Measurements from ENCODE around the gene CHKA.

CHKA gene

DNA sequence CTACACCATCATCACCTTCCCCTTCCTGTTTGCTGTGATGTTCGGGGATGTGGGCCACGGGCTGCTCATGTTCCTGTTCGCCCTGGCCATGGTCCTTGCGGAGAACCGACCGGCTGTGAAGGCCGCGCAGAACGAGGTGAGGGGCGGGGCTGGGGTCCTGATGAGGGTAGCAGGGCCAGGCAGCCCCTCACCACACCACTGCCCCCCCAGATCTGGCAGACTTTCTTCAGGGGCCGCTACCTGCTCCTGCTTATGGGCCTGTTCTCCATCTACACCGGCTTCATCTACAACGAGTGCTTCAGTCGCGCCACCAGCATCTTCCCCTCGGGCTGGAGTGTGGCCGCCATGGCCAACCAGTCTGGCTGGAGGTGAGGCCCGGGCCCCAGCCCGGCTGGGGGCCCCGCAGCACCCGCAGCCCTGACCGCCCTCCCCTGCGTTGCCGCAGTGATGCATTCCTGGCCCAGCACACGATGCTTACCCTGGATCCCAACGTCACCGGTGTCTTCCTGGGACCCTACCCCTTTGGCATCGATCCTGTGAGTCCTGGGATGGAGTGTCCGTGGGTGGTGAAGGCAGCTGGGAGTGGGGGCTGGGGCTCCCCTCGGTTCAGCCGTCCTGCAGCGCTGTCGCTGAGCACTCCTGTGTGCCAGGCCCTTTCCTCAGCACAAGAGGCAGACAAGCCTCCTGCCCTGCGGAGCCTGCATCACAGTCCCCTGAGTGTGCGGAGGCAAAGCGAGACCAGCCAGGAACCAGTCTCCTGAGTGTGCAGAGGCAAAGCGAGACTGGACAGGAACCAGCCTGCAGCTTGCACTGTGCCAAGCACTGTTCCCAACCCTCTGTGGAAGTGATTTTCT lies 73.5 kb downstream of the CHKA start:
- no peak for DNase-seq (ENCODE audit: low read depth in 2 of 3, low spot score in 2 of 3)

DNA sequence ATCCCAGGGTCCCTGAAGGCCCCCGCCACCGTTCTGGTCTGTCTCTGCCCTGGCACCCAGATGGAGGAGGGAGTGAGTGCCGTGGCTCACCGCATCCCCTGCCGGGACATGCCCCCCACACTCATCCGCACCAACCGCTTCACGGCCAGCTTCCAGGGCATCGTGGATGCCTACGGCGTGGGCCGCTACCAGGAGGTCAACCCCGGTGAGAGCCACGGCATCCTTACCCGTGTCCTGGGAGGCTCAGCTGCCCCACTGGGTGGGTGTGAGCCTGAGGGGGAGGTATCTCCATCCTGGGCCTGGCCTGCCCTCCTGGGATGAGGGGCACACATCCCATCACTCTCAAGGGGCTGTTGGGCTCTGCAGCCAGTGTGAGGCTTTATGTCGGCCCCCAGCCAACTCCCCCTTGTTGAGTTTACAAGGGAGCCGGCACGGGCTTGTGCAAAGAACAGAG lies 76.3 kb downstream of the CHKA start:
- no peak for DNase-seq (ENCODE audit: low read depth in 2 of 3, low spot score in 2 of 3)

DNA sequence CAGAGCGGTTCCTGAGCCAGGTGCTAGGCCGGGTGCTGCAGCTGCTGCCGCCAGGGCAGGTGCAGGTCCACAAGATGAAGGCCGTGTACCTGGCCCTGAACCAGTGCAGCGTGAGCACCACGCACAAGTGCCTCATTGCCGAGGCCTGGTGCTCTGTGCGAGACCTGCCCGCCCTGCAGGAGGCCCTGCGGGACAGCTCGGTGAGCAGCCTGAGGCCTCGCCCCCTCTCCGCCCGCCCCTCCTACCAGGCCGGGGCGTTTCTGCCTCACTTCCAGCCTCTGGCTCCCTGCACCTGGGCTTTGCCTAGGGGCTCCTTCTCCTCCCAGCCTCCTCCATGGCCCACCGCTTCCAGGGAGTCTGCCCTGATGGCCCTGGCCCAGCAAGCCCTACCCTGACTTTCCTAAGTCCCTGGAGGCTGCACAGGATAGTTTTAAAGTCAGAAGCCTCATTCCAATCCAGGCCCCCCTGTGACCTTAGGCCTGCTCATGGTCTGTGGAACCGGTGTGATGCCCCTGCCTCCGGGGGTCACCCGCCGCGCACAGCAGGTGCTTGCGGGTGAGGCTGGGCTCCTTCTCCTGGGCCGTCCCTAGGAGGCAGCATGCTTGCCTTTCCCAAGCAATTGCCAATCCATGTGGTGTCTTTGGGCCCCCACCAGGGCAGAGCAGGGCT lies 76.9 kb downstream of the CHKA start:
- no peak for DNase-seq (ENCODE audit: low read depth in 2 of 3, low spot score in 2 of 3)

DNA sequence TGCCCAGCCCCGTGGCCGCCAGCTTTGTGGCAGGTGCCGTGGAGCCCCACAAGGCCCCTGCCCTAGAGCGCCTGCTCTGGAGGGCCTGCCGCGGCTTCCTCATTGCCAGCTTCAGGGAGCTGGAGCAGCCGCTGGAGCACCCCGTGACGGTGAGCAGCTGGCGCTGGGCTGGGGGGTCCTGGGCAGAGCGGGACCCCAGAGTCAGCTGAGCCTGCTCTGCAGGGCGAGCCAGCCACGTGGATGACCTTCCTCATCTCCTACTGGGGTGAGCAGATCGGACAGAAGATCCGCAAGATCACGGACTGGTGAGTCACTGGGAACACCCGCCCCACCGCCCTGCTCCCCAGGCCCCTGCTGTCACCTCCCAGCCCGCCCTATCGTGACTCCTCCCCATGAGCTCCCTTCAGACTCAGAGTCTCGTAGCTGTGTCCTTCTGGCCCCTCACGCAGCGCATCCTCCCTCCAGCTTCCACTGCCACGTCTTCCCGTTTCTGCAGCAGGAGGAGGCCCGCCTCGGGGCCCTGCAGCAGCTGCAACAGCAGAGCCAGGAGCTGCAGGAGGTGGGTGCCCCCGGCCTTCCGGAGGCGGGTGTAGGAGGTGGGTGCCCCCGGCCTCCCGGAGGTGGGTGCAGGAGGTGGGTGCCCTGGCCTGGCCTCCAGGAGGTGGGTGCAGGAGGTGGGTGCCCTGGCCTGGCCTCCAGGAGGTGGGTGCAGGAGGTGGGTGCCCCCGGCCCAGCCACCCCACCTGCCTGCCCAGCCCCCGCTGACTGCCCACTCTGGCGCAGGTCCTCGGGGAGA lies 77.6 kb downstream of the CHKA start:
- DNase-seq (ENCODE audit: low read depth in 2 of 3, low spot score in 2 of 3), result no peak

DNA sequence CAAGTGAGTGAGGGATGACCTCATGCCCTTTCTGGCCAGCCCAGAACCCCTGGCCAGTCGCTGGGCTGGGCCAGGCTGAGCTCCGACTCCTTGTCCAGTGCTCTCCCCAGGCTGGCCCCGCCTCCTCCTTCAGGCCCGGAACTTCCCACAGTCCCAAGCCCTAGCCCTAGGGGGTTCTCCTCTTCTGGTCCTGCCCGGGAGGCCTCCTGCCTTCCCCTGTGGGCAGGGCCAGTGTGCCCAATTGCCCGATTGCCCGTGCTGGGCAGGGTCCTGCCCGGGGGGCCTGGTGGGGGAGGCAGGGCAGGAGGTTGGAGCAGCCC lies 78.2 kb downstream of the CHKA start:
- DNase-seq (ENCODE audit: low read depth in 2 of 3, low spot score in 2 of 3), result no peak

DNA sequence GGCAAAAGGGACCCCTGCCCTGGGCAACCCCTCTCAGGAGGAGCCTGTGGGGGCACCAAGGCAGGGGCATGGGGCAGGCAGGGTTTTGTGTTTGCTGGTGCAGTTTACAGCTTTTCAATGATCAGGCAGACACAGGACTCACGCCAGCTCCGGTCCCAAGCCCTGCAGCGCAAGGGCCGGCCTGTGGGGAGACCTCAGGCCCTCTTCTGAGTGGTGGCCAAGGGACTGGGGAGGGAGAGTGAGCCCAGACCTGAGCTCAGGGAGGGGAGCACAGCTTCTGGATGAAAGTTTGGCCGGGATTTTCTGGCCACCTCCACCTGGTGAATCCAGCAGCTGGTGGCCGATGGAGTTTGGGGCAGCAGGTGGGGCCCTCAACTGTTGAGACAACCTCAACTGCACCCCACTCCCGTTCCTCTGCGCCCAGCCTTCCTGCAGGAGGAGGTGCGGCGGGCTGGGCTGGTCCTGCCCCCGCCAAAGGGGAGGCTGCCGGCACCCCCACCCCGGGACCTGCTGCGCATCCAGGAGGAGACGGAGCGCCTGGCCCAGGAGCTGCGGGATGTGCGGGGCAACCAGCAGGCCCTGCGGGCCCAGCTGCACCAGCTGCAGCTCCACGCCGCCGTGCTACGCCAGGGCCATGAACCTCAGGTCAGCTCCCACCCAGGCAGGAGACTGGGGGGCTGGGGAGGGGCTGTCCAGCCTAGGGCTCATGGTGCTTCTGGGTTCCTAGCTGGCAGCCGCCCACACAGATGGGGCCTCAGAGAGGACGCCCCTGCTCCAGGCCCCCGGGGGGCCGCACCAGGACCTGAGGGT lies 78.8 kb downstream of the CHKA start:
- DNase-seq (ENCODE audit: low read depth in 2 of 3, low spot score in 2 of 3), result no peak

DNA sequence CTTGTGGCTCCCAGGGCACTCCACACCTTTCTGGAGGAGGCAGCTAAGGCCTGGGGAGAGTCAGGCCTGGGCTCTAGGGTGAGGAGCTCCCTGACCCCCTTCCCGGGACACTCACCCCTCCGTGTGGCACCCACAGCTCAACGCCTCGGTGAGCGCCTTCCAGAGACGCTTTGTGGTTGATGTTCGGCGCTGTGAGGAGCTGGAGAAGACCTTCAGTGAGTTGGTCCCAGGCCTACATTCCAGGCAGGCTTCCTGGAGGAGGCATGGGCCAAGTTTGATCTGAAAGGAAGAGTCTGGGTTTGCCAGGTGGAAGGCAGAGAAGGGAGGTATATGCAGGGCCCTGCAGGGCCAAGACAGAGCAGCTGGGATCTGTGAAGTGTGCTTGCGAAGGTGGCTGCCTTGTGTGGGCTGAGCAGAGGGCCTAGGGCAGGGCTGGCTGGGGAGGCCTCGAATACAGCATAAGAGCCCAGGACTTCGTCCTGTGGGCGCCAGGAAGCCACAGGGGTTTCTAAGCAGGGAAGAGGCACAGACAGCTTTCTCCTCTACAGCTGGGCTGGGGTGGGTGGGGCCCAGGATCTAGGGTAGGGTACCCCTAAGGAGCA lies 79.5 kb downstream of the CHKA start:
- no peak for DNase-seq (ENCODE audit: low read depth in 2 of 3, low spot score in 2 of 3)

DNA sequence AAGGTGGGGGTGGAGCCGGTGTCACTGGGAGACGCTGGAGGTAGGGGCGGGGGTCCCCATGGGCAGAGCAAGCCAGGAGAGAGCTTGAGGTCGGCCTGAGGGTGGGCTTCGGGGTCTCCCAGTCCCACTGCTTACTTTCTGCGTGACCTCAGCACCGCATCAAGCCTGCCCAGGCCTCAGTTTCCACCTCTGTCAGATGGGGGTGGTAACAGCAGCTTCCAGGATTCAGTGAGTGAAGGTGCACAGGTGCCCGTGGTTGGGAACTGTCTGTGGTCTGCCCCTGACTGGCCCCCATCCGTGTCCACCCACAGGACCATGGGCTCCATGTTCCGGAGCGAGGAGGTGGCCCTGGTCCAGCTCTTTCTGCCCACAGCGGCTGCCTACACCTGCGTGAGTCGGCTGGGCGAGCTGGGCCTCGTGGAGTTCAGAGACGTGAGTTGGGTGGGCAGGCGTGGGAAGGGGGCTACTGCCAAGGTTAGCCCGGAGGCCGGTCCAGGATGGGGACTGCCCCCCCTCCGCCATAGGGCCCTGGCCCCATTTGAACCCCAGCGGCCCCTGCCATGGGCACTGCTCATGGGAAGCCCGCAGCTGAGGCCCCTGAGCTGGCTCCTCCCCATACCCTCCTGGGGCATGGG lies 80.1 kb downstream of the CHKA start:
- DNase-seq (ENCODE audit: low read depth in 2 of 3, low spot score in 2 of 3), result no peak

DNA sequence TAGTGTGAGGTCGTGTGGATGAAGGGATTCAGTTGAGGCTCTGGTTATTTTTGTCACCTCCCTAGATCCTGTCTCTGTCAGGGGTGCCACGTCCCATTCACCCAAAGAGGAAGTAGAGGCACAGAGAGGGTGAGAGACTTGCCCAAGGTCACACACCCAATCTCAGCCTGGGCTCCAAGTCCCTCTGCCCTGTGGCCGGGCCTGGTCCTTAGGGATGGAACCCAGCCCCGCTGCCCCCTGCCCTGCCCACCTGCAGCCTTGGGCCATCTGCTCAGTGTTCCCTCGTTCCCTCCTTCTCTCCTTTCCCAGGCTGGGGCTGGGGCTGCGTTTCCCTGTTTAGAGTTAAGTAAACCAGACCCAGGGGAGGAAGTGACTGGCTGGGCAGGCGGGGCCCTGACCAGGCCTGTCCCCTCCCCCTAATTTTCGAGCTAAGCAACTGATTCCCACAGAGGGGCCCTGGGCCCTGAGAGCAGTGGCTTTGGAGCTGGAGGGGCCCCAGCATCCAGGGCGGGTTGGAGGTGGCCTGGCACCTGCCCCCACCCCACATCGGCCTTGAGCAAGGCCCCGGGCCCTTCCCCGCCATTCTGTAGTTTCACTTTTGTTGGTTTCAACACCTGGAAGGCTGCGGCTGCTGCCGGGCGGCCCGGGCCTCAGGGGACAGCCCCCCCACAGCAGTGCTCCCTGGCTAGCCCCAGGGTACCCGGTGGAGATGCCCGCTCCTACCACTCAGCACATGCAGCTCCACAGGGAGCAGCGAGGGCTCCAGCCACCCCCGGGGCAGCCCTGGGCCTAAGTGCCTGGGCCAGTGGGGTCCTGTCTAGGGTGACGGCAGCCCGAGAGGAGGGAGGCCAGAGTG lies 80.9 kb downstream of the CHKA start:
- peak in 1 of 3 experiments; percentile 26 for DNase-seq (ENCODE audit: low read depth in 2 of 3, low spot score in 2 of 3)

DNA sequence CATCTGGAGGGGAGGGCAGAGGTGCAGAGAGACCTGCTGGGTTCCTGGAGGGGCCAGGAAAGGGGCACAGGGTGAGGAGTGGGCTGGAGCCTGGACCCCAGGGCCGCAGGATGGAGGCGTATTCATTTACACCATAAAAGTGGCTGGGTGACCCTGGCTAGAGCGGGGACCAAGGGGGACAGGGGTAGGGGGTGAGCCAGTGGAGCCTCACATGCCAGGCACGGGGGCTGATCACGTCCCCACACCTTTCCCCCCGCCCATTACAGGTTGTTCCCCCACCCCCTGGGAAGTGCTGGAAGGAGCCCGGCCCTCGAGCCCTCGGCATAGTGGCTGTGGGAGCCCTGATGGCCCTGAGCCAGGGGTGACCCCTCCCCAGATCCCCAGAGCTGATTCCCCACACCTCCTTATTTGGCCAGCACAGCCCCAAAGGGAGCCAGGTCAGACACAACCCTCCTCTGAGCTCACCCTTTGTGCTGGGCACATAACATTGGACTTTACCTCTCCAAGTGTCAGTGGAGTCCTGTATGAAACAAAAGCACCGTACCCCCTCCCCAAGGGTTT lies 81.6 kb downstream of the CHKA start:
- no peak for DNase-seq (ENCODE audit: low read depth in 2 of 3, low spot score in 2 of 3)

DNA sequence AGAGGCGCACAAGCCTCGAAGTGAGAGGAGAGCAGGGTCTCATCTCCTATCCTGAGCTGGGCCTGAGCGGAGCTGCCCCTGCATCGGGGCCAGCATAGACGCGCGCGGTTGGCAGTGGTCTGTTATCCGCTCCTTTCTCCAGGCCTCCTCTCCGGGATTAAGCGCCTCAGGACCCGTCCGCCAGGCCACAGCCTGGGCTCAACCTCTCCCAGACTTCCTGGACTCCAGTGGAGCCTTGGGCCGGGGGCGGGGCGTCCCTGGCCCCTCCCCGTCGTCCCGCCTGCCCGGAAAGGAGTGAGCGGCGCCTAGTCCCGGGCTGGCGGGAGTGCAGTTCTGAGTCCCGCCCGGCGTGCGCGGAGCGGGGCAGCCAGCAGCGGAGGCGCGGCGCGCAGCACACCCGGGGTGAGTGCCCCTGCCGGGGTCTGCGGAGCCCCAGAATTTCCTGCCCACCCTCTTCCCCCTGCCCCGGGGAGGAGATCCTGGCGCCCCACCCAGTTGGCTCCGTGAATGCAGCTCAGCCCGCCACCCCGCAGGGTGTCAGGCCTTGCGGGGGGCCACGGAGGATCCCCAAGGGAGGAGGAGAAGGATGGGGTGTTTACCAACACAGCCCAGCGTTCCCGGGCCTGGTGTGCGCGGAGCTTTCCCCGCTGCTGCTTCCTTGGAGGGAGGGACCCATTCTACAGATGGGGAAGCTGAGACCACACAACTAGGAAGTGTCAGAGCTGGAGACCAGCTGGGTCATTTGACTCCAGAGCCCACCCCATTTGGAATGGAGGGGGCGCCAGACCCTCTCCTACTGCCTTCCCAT lies 82.3 kb downstream of the CHKA start, which contains the start of gene TCIRG1:
TCIRG1 (plus strand) TSS at position 308 of the 808 bp plus-strand sequence. CDS start 2,247 bp downstream, outside the sequence.
- DNase-seq (ENCODE audit: low read depth in 2 of 3, low spot score in 2 of 3), result peak; percentile 38 to 47 (median 44)

DNA sequence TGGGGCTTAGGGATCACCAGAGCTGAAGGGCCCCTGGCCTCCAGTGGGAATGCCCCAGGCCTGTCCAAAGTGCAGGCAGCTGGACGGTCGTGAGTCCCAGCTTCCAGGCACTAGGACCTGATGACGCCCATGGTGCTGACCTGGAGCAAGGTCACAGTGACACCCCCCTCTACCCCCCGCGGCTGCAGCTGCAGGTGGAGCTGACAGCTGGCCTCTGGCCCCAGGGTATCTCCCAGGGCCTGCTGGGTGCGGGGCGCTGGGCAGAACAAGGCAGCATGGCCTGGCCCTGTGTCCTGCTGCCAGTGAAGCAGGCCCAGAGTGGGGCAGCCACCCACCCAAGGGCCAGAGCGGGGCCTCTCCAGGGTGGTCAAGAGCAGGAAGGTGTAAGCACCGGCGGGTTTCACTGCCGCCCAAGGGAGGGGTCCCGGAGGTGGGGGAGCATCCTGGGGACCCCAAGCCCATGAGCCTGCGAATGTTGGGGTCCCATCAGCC lies 82.9 kb downstream of the CHKA start:
- DNase-seq (ENCODE audit: low read depth in 2 of 3, low spot score in 2 of 3), result no peak

DNA sequence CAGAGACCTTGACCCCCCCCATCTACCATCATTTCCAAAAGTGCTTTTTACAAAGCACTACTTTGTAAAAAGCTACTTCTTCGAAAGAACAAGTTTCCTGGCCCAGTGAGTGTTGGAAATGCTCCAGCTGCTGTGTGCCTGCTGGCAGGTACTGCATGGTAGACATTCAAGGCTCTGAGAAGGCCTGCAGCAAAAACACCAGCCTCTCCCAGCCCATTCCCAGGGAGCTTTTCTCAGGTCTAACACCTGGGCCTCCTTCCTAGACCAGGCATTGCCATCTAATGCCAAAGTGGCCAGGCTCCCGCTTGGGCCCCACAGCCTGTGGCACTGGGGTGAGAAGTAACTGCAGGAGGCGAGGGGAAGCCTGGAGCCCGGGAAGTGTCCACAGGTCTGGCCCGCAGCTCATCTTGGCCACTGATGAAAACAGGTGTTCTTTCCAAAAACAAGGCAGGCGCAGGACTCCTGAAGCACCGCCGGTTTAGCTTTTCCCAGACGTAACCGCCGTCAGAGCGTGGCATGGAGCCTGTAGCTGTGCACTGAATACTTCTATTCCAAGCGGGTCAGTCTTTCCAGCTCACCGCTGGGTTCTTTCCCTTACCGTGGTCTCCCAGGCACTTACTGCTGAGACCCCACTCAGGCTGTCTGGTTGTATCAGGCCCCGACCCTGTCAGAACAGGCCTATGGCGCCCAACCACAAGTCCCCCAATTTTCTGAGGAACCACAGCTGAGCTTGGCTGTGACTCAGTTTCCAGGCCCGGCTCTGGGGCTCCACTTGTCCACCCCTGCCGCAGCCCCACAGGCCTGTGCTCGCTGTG lies 83.6 kb downstream of the CHKA start:
- DNase-seq (ENCODE audit: low read depth in 2 of 3, low spot score in 2 of 3), result no peak

DNA sequence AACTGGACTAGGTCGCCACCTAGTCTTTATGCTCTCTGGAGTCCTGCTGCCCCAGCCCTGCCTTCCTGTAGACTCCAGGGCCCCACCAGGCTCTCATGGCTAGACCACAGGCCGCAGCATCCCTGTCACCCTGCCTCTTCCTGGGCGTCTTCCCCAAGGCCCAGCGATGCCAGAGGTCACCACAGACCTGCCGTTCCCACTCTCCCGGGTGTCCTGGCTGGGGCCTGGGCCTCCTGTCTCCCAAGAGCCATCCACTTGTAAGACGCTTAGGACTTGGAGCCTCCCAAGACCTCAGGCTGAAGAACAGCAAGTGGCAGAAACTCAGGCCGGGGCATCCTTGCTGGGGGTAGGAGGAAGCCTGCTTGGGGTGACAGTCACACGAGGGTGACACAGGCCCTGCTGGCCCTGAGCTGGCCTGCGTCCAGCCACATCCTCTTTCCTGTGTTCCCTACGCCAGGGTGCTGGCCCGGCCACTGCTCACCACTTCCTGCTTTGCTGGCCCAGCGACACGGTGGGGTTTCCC lies 84.4 kb downstream of the CHKA start:
- DNase-seq (ENCODE audit: low read depth in 2 of 3, low spot score in 2 of 3), result no peak

DNA sequence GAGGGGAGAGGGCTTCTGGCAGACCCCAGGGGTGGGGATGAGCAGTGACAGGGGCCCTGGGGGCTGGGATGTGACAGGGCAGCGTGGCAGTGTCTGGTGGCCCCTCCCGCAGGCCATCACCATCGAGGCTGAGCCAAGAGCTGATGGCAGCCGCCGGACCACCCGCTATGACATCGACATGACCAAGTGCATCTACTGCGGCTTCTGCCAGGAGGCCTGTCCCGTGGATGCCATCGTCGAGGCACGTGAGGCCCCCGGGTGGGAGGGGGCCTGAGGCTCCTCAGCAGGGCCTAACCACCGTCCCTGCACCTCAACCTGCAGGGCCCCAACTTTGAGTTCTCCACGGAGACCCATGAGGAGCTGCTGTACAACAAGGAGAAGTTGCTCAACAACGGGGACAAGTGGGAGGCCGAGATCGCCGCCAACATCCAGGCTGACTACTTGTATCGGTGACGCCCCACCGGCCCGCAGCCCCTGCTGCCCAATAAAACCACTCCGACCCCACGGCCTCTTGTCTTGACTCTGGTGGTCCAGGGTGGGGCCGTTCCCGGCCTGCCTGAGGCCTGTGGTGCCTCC lies 85.0 kb downstream of the CHKA start:
- DNase-seq (ENCODE audit: low read depth in 2 of 3, low spot score in 2 of 3), result no peak

DNA sequence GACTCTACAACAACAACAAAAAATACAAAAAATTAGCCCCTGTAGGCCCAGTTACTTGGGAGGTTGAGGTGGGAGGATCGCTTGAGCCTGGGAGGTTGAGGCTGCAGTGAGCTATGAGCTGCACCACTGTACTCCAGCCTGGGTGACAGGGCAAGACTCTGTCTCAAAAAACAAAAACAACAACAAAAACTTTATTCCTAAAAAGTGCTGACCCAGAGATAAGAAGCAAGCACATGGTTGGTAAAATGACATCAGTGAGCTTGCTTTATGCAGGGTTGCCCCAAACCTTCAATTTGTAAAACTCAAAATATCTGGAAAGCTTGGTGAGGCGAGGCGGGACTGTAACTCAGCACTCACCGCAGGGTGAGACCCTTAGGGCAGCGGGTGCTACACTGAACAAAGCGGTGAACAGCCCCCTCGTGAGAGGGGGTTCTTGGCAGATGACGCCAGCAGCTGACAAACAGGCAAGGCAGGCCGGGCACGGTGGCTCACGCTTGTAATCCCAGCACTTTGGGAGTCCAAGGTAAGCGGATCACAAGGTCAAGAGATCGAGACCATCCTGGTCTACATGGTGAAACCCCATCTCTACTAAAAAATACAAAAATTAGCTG lies 85.8 kb downstream of the CHKA start:
- DNase-seq (ENCODE audit: low read depth in 2 of 3, low spot score in 2 of 3), result no peak

Data from activated CD8-positive, alpha-beta memory T cell treated with anti-CD3 and anti-CD28 coated beads for 48 hours (primary cell).